Left forelimb (tissue), 1 donor: Measurements from ENCODE around the gene TRIM65.
"Not testable (repeated sequence)": the region's sequence is repeated elsewhere in the genome, so short reads cannot be mapped to it uniquely, and the experiment has no call there.

Source experiments
- DNase-seq: peaks from one replicate; pipeline ENCODE4 v3.0.0-alpha.2; 2018; ENCODE audit warnings: low spot score

TRIM65 gene

GRCh38 chr17:75875182-75875939 is 21.4 kb downstream of the TRIM65 start:
- DNase-seq = no peak

GRCh38 chr17:75874323-75875181 is 22.2 kb downstream of the TRIM65 start:
- DNase-seq = no peak

GRCh38 chr17:75873587-75874322 is 23.0 kb downstream of the TRIM65 start:
- DNase-seq = no peak

GRCh38 chr17:75872434-75873351 is 24.1 kb downstream of the TRIM65 start:
- DNase-seq = no peak

- not testable (repeated sequence) for DNase-seq
These were observed 26.5 kb downstream of the TRIM65 start for GRCh38 chr17:75870228-75870627.

- DNase-seq = no peak
These were observed 27.2 kb downstream of the TRIM65 start for GRCh38 chr17:75869282-75870141.

- DNase-seq = not testable (repeated sequence)
These were observed 27.9 kb downstream of the TRIM65 start for GRCh38 chr17:75868730-75869281.

GRCh38 chr17:75865404-75866188 is 31.2 kb downstream of the TRIM65 start:
- DNase-seq = not testable (repeated sequence)

- not testable (repeated sequence) for DNase-seq
These were observed 31.9 kb downstream of the TRIM65 start for GRCh38 chr17:75864887-75865286.

GRCh38 chr17:75864448-75864871 is 32.3 kb downstream of the TRIM65 start:
- peak; percentile 77 for DNase-seq

- DNase-seq = no peak
These were observed 34.8 kb downstream of the TRIM65 start for GRCh38 chr17:75861927-75862317.

GRCh38 chr17:75859358-75859757 is 37.4 kb downstream of the TRIM65 start:
- DNase-seq = not testable (repeated sequence)

GRCh38 chr17:75856062-75856756 is 40.5 kb downstream of the TRIM65 start:
- peak; percentile 77 for DNase-seq

GRCh38 chr17:75855310-75856061 is 41.3 kb downstream of the TRIM65 start, which contains the start of gene WBP2:
Gene WBP2, minus strand, starts transcription at chr17:75855335. Its CDS starts 38 bp downstream, at chr17:75855297.
- peak; percentile 97 for DNase-seq

- DNase-seq = no peak
These were observed 41.9 kb downstream of the TRIM65 start for GRCh38 chr17:75854881-75855309.

- no peak for DNase-seq
These were observed 42.5 kb downstream of the TRIM65 start for GRCh38 chr17:75854101-75854748.

GRCh38 chr17:75853433-75853832 is 43.3 kb downstream of the TRIM65 start:
- no peak for DNase-seq
